RCC 7860 (cell line): ENCODE measurements around the gene LRCH1.
A peak's percentile ranks its signal among the peaks of the same experiment; 100 is the strongest.

Source experiments
- DNase-seq: peaks from one replicate; pipeline ENCODE4 v3.0.0-alpha.2; 2015; ENCODE audit warnings: low spot score
- FAIRE-seq: peaks from 2 replicates; lab custom pipeline; 2012; peaks lifted over from hg19 to GRCh38; lab: Jason Lieb, UNC

Gene LRCH1

DNA sequence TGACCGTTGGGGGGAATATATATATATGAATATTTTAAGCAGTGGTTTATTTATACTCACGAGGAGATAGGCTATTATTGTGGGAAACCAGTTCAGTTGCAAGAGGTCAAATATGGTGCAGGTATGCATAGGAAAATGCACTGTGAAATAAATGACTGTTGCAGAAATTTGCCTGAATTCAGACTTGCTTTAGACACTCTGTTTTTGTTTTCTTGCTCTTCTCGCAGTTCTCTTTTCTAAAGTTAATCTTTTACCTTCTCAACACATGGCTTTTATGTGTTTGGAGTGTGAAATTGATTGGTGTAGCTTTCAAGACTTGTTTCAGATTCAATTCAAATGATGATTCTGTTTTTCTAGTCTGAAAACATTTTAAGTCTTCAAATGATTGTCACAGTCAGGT is 109.7 kb downstream of the LRCH1 start:
- FAIRE-seq = no peak

GRCh38 chr13:46663206-46664037 is 110.5 kb downstream of the LRCH1 start:
- DNase-seq (no peak), FAIRE-seq (no peak)

More for the DNA sequence above, 109.7 kb downstream of the LRCH1 start:
- no peak for DNase-seq

DNA sequence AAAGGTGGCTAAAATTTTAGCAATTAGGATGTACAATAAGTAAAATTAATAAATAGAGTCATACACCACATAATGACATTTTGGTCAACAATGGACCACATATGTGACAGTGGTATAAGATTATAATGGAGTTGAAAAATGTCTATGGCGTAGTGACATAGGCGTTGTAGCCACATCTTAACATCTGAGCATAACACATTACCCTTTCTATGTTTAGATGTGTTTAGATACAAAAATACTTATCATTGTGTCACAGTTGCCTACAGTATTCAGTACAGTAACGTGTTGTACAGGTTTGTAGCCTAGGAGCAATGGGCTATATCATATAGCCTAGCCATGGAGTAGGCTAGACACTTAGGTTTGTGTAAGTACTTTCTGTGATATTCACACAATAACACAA is 111.2 kb downstream of the LRCH1 start:
- FAIRE-seq = no peak
- DNase-seq = no peak

- DNase-seq (no peak), FAIRE-seq (peak; percentile 5)
Observed at GRCh38 chr13:46665248-46665632, 112.3 kb downstream of the LRCH1 start.

GRCh38 chr13:46665633-46666482 is 112.9 kb downstream of the LRCH1 start:
- peak; percentile 42 for DNase-seq

DNA sequence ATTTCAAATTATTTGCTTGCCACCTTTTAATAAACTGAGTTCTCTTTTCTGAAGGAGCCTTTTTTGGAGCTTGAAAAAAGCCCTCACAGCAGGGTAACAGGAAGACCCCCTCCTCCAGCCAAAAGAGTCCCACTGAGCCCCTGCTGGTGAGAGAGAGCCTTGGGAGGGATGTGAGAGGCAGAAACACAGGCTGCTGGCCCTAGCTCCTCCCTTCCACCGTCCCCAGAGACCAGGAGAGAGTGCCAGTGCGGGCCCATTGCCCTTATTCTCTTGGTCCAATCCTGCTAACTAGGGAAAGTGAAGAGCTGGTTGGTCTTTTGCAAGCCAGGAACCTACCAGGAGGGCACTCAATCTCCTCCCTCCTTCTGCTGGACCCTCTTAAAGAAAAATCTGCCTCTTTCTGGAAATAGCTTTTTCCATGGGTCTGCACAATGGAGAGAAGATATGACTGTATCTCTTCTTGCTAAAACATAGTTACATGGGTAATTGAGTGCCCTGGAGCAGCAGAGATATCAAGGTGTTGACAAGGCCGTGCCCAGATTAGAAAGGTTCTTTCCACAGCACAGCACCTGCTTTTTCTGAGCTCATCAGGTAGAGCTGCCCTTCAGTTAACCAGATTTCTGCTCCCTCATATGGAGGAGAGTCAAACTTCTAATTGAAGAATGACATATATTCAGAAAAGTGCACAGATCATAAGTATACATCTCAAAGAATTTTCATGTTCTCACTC is 113.9 kb downstream of the LRCH1 start:
- FAIRE-seq = no peak

More at GRCh38 chr13:46665633-46666482, 112.9 kb downstream of the LRCH1 start:
- peak; percentile 46 for FAIRE-seq

DNA sequence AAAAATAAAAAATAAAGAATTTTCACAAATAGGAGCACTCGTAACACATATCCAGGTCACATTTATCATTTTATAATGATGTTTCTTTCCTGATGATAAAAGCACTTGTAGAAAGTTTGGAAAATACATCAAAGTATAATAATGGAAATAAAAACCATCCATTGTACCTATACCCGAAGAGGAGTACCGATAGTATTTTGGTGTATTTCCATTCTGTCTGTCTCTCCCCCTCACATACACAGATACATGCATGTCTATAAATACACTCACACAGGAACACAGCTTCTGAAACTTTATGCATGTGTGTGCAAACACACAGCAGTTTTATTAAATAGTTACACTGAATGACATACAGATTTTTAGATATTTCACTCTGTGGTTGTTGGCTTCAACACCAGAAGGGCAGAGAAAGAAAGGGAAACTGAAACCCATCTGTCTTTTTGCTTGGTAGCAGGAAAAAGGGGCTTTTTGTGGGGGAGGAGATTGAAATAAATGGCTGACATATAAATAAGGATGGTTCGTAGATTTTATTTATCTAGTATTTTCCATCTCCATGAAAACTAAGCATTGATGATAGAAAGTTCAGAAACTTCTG is 114.8 kb downstream of the LRCH1 start:
- no peak for FAIRE-seq
- no peak for DNase-seq

More for the DNA sequence above, 113.9 kb downstream of the LRCH1 start:
- DNase-seq = no peak

GRCh38 chr13:46668302-46668720 is 115.3 kb downstream of the LRCH1 start:
- FAIRE-seq (peak; percentile 71), DNase-seq (peak; percentile 50)

GRCh38 chr13:46668931-46669525 is 116.1 kb downstream of the LRCH1 start:
- no peak for DNase-seq
- FAIRE-seq = no peak

GRCh38 chr13:46672338-46673090 is 119.5 kb downstream of the LRCH1 start:
- DNase-seq = no peak
- no peak for FAIRE-seq

DNA sequence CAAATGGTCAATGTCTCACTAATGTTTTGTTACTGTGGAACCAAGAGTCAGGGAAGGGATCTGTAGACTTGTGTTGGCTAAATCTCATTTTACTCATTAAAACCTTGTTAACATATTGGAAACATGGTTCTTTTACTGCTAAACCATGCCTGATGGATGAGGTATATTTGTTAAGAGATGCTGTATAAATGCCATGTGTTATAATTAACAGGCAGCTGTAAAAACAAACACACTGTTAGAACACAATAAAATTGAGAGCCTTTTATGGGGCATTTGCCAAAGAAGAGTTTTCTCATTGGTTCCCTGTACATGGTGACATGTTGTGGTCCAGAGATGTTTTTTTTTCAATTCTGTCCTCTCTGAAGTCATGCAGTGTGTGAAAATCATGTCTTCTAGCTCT is 122.0 kb downstream of the LRCH1 start:
- DNase-seq (no peak), FAIRE-seq (no peak)

GRCh38 chr13:46676378-46676725 is 123.4 kb downstream of the LRCH1 start:
- no peak for DNase-seq
- FAIRE-seq = no peak

- DNase-seq (no peak), FAIRE-seq (no peak)
Observed at GRCh38 chr13:46679369-46680120, 126.6 kb downstream of the LRCH1 start.

- no peak for FAIRE-seq
Observed at GRCh38 chr13:46682015-46682414, 129.0 kb downstream of the LRCH1 start.

DNA sequence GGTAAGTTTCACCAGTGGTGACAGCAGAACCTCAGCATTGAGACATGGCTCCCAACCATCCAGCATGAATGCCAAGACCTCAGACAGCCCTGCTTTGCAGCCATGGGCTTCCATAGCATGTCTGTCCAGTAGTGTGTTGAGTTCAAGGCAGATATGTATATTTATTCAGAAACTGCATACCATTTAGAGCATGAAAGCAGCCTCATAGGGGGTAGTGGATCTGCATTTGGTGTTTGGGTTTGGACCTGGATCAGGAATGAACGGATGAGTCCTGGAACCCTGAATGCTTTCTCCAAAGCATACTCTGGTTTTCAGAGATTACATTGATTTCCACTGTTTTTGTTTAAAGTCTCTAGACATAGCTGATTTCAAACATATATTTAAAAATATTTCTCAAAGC is 129.7 kb downstream of the LRCH1 start:
- DNase-seq = no peak
- FAIRE-seq = no peak

More at GRCh38 chr13:46682015-46682414, 129.0 kb downstream of the LRCH1 start:
- no peak for DNase-seq

DNA sequence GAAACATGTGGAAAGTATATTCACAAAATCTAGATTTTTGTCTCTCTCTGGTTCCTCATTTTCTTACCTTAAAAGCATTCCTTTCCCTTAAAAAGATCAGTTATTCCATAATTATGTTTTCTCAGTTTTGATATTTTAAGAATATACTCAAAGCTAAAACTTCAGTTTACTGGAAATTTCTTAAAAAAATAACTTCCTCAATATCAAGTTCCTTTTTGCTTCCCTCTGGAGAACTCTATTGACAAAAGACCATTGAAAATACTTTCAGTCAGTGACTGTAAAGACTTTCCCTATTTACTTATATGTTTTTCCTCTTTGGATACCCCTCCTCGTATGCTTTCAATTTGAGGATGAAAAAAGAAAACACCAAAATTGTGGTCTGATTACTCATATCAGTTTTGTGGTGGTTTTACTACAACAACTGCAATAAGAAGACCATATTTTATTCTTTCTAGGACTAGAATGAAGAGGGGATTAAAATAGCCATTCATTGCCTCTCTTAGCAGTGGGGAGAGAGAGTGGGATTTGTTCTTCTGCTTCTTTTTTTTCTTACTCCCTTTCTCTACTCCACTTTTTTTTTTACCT is 130.8 kb downstream of the LRCH1 start:
- FAIRE-seq (no peak), DNase-seq (no peak)

DNA sequence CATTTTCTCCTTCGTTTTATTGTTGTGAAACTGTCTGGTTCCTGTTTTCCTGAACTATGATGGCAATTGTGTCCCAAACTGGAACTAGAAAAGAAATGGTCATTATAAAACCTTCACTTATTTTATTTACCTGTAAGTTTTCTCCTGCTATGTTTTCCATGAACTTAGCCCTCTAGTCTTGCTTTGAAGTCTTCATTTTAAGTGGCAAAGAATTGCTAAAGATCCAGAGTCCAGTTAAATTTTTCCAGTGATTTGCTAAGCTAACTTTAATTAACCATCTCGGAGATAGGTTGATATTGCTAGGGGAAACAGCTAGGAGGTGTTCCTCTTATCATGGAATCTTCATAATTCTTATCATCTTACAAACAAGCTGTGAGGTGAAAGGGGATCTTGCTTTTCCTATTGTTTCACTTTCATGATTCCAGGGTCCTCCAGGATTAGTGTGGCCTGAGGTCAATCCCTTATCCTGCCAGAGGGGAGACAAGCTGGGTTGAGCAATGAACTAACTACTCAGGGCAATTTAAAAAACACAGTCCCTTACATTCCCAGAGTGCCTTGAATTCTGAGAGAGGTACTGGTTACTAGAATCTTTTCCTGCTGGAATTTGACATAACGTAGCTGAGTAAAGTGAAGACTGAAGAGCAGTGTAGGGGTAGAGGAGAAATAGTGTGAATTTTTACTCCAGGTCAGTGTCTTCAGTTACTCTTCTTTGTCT is 131.5 kb downstream of the LRCH1 start:
- no peak for FAIRE-seq
- DNase-seq = no peak
